ENCODE data around the gene SCG2. TPM values are rescaled to one million over a fixed set of nuclear protein-coding genes. Genes with fewer than 3 reads are reported as not detected.

The SCG2 gene
- total RNA-seq, 1 donor from 2014 or later: 0.35 TPM

GRCh38 chr2:223570784-223571183, 31.4 kb downstream of the SCG2 start:
- Mint-ChIP-seq H3K9me3 (no peaks in the 10 kb centered on the region), H3K36me3 (ENCODE audit: low read depth) (no peaks in the 10 kb centered on the region), H3K4me1 (no peaks in the 10 kb centered on the region), H3K4me3 (no peak overlapping the region), H3K27me3 (peaks cover 3% of the 10 kb centered on the region), H3K27ac (no peak overlapping the region)
- CTCF ChIA-PET: no interaction called here
- ATAC-seq (ENCODE audit: low read depth): no peak
- intact Hi-C loops (cut with micrococcal nuclease): no loop called here
- POLR2A ChIA-PET: no interaction called here
- TF ChIP-seq, protein P1, sequence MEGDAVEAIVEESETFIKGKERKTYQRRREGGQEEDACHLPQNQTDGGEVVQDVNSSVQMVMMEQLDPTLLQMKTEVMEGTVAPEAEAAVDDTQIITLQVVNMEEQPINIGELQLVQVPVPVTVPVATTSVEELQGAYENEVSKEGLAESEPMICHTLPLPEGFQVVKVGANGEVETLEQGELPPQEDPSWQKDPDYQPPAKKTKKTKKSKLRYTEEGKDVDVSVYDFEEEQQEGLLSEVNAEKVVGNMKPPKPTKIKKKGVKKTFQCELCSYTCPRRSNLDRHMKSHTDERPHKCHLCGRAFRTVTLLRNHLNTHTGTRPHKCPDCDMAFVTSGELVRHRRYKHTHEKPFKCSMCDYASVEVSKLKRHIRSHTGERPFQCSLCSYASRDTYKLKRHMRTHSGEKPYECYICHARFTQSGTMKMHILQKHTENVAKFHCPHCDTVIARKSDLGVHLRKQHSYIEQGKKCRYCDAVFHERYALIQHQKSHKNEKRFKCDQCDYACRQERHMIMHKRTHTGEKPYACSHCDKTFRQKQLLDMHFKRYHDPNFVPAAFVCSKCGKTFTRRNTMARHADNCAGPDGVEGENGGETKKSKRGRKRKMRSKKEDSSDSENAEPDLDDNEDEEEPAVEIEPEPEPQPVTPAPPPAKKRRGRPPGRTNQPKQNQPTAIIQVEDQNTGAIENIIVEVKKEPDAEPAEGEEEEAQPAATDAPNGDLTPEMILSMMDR (IDR thresholded peaks at IDR 0.05): no peak
- DNase-seq: no peak

DNA sequence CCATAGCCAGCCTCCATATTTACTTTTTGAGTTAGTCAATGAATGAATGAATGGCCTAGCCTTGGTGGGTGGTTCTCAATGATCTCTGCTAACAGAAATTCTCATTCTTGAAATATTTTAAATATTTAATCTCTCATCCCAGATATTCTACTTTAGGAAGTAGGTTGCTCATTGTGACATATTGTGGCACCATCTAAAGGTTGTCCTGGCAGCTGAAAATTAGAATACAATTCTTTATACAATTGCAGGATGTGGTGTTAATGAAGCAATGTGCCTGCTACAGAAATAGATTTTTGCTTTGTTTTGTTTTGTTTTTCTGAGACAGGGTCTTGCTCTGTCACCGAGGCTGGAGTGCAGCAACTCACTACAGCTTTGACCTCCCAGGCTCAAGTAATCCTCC, 35.8 kb downstream of the SCG2 start:
- no peaks in the 10 kb centered on the region for H3K4me1 Mint-ChIP-seq
- DNase-seq (no peak), ATAC-seq (ENCODE audit: low read depth) (no peak)
- TF ChIP-seq, protein P1 (IDR thresholded peaks at IDR 0.05): no peak
- H3K9me3 Mint-ChIP-seq: no peaks in the 10 kb centered on the region
- H3K27ac Mint-ChIP-seq: no peak overlapping the region
- CTCF ChIA-PET: no interaction called here
- POLR2A ChIA-PET: no interaction called here
- intact Hi-C loops (cut with micrococcal nuclease): no loop called here
- H3K27me3 Mint-ChIP-seq: peaks cover 3% of the 10 kb centered on the region
- H3K36me3 Mint-ChIP-seq (ENCODE audit: low read depth): no peaks in the 10 kb centered on the region
- H3K4me3 Mint-ChIP-seq: no peak overlapping the region

DNA sequence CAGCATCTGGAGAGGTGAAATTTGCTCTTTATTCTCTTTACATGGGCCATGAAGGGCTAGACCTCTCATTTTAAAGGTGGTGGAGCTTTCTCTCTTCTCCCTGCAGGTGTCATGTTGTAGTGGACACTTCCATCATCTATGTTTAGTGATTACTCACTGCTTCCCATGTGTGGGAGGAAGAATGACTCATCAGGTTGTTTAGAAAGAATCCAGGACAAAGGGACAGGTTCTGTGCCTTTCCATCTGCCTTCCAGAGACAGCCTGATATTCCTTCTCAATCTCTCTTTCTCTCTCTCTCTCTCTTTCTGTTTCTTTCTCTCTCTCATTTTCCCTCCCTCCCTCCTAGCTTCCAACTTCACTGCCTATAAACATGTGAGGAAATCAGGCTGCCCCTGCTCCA, 38.7 kb downstream of the SCG2 start:
- intact Hi-C loops (cut with micrococcal nuclease): no loop called here
- TF ChIP-seq, protein P1 (IDR thresholded peaks at IDR 0.05): no peak
- Mint-ChIP-seq H3K9me3 (no peaks in the 10 kb centered on the region), H3K4me1 (no peaks in the 10 kb centered on the region), H3K4me3 (no peak overlapping the region), H3K27ac (no peak overlapping the region), H3K27me3 (peaks cover 7% of the 10 kb centered on the region), H3K36me3 (ENCODE audit: low read depth) (no peaks in the 10 kb centered on the region)
- ChIA-PET CTCF (no interaction called here), POLR2A (interaction anchor here (0.7 kb wide), 1 partner anchor 14 kb away, joined by 3 read pairs; no protein-coding TSS in a partner anchor)
- ATAC-seq (ENCODE audit: low read depth) (no peak), DNase-seq (no peak)

DNA sequence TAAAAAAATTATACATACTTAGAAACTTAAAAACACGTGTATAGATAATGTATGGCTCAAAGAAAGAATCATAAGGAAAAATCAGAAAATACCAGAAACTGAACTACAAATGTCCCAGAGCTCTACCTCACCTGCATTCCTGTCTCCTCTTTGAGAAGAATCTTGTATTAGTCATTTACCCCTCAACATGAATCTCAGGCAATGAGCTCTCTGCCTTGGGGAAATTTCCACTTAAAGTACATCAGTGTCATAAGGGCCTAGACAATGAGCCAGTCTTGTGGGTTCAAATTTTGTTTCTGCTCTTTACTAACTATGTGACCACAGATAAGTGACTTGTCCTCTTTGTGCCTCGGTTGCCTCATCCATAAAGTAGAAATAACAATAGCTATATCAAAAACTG, 40.1 kb downstream of the SCG2 start:
- no peaks in the 10 kb centered on the region for H3K4me1 Mint-ChIP-seq
- no peak overlapping the region for H3K27ac Mint-ChIP-seq
- intact Hi-C loops (cut with micrococcal nuclease): no loop called here
- CTCF ChIA-PET: no interaction called here
- POLR2A ChIA-PET: no interaction called here
- no peak overlapping the region for H3K4me3 Mint-ChIP-seq
- H3K9me3 Mint-ChIP-seq: no peaks in the 10 kb centered on the region
- TF ChIP-seq, protein P1 (IDR thresholded peaks at IDR 0.05): no peak
- ATAC-seq (ENCODE audit: low read depth): no peak
- H3K27me3 Mint-ChIP-seq: peaks cover 7% of the 10 kb centered on the region
- no peak for DNase-seq
- H3K36me3 Mint-ChIP-seq (ENCODE audit: low read depth): no peaks in the 10 kb centered on the region

GRCh38 chr2:223560749-223561435, 41.3 kb downstream of the SCG2 start:
- DNase-seq (no peak), ATAC-seq (ENCODE audit: low read depth) (no peak)
- intact Hi-C loops (cut with micrococcal nuclease): no loop called here
- Mint-ChIP-seq H3K27ac (no peak overlapping the region), H3K9me3 (no peaks in the 10 kb centered on the region), H3K27me3 (peaks cover 7% of the 10 kb centered on the region), H3K36me3 (ENCODE audit: low read depth) (no peaks in the 10 kb centered on the region), H3K4me1 (no peaks in the 10 kb centered on the region), H3K4me3 (no peak overlapping the region)
- TF ChIP-seq, protein P1 (IDR thresholded peaks at IDR 0.05): no peak
- ChIA-PET POLR2A (no interaction called here), CTCF (no interaction called here)
